RWPE2 (cell line): ENCODE results near the gene TMEM178B.

ENCODE experiments used
- ATAC-seq: fragments of 200-7000 bp; cut with Tn5 transposase; 3 replicates; pipeline ENCODE4 v1.9.1; 2021; ENCODE audit warnings: low read depth
- DNase-seq: peaks from one replicate; pipeline ENCODE4 v3.0.0-alpha.2; 2020; ENCODE audit warnings: low spot score
- H3K27ac ChIP-seq: fragments of 450-650 bp; 2 replicates; pipeline ENCODE4 v1.5.1; 2017; ENCODE audit warnings: mild to moderate bottlenecking; ENCODE audit not compliant: poor library complexity, severe bottlenecking
- H3K27me3 ChIP-seq: fragments of 250-450 bp; sonication (Bioruptor Pico); 2 replicates; pipeline ENCODE4 v1.5.1; 2021; ENCODE audit warnings: mild to moderate bottlenecking, moderate library complexity; ENCODE audit not compliant: insufficient read depth, poor library complexity, severe bottlenecking
- H3K36me3 ChIP-seq: fragments of 250-450 bp; sonication (Bioruptor Pico); 2 replicates; pipeline ENCODE4 v1.5.1; 2020; ENCODE audit warnings: low read depth, mild to moderate bottlenecking, moderate library complexity
- H3K4me1 ChIP-seq: fragments of 250-450 bp; sonication (Bioruptor Pico); 2 replicates; pipeline ENCODE4 v1.5.1; 2021; ENCODE audit warnings: mild to moderate bottlenecking, moderate library complexity; ENCODE audit not compliant: insufficient read depth, poor library complexity, severe bottlenecking
- H3K4me3 ChIP-seq: fragments of 250-450 bp; sonication (Bioruptor Pico); 2 replicates; pipeline ENCODE4 v1.5.1; 2021; ENCODE audit warnings: mild to moderate bottlenecking, moderate library complexity; ENCODE audit not compliant: severe bottlenecking
- H3K9me3 ChIP-seq: fragments of 250-450 bp; sonication (Bioruptor Pico); 2 replicates; pipeline ENCODE4 v1.5.1; 2021; ENCODE audit warnings: mild to moderate bottlenecking, moderate library complexity; ENCODE audit not compliant: severe bottlenecking
- TF ChIP-seq, protein P1 (sequence below): fragments of 450-650 bp; IDR thresholded peaks from one replicate; pipeline ENCODE4 v1.5.1; 2017; ENCODE audit warnings: mild to moderate bottlenecking, moderate library complexity; ENCODE audit not compliant: poor library complexity, severe bottlenecking

Gene TMEM178B

DNA sequence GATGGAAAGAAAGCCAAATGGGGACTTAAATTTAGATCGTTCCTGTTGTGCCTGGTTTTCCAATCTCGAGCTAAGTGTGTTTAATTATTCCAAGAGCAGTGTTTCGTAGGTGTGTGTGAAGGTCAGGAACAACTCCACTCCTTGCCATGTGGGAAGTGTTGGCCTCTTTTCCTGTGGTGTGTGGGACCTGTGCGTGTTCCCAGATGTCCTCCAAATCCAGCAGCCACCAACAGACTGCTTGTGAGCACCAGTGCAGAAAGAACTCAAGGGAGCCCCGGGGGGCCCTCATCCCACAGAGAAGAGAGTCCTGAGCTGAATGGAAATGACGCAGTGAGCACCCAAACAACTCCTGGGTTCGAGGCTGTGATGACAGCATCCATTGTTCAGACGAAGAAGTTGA is 227.7 kb downstream of the TMEM178B start:
- DNase-seq (no peak), ATAC-seq (no peak)
- TF ChIP-seq, protein P1, sequence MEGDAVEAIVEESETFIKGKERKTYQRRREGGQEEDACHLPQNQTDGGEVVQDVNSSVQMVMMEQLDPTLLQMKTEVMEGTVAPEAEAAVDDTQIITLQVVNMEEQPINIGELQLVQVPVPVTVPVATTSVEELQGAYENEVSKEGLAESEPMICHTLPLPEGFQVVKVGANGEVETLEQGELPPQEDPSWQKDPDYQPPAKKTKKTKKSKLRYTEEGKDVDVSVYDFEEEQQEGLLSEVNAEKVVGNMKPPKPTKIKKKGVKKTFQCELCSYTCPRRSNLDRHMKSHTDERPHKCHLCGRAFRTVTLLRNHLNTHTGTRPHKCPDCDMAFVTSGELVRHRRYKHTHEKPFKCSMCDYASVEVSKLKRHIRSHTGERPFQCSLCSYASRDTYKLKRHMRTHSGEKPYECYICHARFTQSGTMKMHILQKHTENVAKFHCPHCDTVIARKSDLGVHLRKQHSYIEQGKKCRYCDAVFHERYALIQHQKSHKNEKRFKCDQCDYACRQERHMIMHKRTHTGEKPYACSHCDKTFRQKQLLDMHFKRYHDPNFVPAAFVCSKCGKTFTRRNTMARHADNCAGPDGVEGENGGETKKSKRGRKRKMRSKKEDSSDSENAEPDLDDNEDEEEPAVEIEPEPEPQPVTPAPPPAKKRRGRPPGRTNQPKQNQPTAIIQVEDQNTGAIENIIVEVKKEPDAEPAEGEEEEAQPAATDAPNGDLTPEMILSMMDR: no peak
- Histone ChIP-seq H3K4me3 (no peak overlapping the region), H3K27me3 (no peaks in the 10 kb centered on the region), H3K36me3 (no peaks in the 10 kb centered on the region), H3K4me1 (no peaks in the 10 kb centered on the region), H3K27ac (no peak overlapping the region), H3K9me3 (no peaks in the 10 kb centered on the region)

DNA sequence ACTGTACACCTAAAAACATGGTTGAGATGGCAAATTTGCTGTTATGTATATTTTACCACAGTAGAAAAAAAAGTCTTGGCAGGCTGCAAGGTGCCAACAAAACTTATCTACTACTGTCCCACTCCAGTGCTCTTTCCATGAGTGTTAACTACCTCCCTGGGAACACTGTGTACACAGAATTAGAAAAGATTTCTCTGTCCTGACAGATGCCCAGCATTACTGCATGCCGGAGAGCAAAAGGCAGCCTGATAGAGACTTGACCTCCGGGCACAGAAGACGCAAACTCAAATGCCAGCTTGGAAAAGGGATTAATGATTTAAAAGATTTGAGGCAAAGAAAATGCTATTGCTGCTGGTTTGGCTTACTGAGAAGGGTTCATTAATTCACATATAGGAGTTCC is 228.8 kb downstream of the TMEM178B start:
- H3K4me1 ChIP-seq: no peaks in the 10 kb centered on the region
- no peaks in the 10 kb centered on the region for H3K9me3 ChIP-seq
- TF ChIP-seq, protein P1: no peak
- no peak overlapping the region for H3K27ac ChIP-seq
- DNase-seq (no peak), ATAC-seq (no peak)
- H3K36me3 ChIP-seq: no peaks in the 10 kb centered on the region
- H3K4me3 ChIP-seq: no peak overlapping the region
- H3K27me3 ChIP-seq: no peaks in the 10 kb centered on the region

DNA sequence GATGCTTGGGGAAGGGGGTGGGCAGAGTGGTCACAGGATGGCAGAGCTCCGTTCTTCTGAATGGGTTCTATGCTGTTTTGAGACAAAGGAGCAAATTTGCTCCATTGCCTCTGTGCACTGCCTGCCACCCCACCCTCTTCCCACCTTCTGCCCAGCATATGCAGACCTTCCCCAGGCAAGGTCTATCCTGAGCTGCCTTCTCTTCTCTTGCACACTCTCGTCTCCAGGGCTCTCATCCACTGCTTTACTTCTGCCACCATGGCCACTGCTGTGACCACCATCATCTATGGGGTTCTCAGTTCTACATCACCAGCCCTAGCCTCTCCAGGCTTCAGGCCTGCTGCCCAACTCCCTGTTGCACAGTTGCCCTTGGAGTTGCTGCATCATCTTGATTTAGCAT is 230.4 kb downstream of the TMEM178B start:
- Histone ChIP-seq H3K4me1 (no peaks in the 10 kb centered on the region), H3K4me3 (no peak overlapping the region), H3K36me3 (no peaks in the 10 kb centered on the region), H3K27ac (no peak overlapping the region), H3K9me3 (no peaks in the 10 kb centered on the region), H3K27me3 (no peaks in the 10 kb centered on the region)
- DNase-seq (no peak), ATAC-seq (no peak)
- TF ChIP-seq, protein P1: no peak

DNA sequence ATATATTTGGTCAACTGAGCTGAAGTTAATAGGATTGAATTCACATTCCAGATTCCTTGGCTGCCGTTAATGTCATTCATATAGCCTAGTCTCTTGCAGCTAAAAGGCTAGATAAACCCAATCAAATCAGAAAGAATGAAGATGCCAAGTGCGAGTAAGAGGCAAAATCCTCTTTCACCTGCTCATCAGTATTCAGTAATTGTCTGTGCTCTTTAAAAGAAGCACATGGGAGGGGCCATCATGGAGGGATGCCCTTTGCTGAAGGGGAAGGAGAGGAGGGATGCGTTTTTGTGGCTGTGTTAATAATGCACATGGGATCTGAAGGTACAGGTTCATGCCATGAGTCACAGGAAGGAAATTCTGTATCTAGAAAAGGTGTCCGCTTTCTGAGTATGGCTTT is 232.2 kb downstream of the TMEM178B start:
- no peak for ATAC-seq
- no peaks in the 10 kb centered on the region for H3K27me3 ChIP-seq
- TF ChIP-seq, protein P1: no peak
- H3K4me3 ChIP-seq: no peak overlapping the region
- no peak overlapping the region for H3K27ac ChIP-seq
- no peak for DNase-seq
- no peaks in the 10 kb centered on the region for H3K4me1 ChIP-seq
- H3K9me3 ChIP-seq: no peaks in the 10 kb centered on the region
- H3K36me3 ChIP-seq: no peaks in the 10 kb centered on the region

DNA sequence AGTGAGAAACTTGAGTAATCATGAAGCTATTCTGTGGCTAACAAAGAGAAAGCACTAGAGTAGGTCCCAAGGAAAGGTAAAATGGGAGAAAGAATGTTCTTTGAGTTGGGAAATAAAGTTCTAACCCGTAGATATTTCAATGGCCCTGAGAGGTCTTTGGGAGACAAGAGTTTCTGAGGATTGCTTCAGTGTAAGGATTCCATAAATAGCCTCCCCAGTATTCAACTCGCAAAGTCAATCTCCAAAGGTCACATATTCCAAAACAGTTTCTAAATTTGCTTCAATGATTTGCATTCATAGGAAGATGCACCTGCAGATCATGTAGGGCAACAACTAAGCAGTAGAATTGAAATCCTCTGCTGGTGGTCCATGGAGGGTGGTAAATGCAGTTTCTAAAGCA is 238.5 kb downstream of the TMEM178B start:
- TF ChIP-seq, protein P1: no peak
- no peak overlapping the region for H3K27ac ChIP-seq
- H3K36me3 ChIP-seq: no peaks in the 10 kb centered on the region
- no peaks in the 10 kb centered on the region for H3K4me1 ChIP-seq
- DNase-seq: no peak
- H3K27me3 ChIP-seq: no peaks in the 10 kb centered on the region
- no peak overlapping the region for H3K4me3 ChIP-seq
- H3K9me3 ChIP-seq: no peaks in the 10 kb centered on the region
- ATAC-seq: no peak
